B cell (primary cell): ENCODE measurements around the gene TLCD3B. TPM values are rescaled to one million over a fixed set of nuclear protein-coding genes. Genes with fewer than 3 reads are reported as not detected.

Experiments
- ATAC-seq: fragments of 200-7000 bp; cut with Tn5 transposase; one replicate; pipeline ENCODE4 v1.10.0; 2021; ENCODE audit warnings: low read depth, mild to moderate bottlenecking, moderate number of reproducible peaks, moderate library complexity
- CTCF ChIA-PET: fragments of 350-600 bp; sonication (Branson Sonifier 250); formaldehyde crosslinking; loops from one replicate; lab custom pipeline; 2021; ENCODE audit warnings: antibody characterized with exemption, inconsistent platforms; lab: Charles Lee
- POLR2A ChIA-PET: fragments of 350-600 bp; sonication (Branson Sonifier 250); formaldehyde crosslinking; loops from one replicate; lab custom pipeline; 2021; ENCODE audit warnings: antibody characterized with exemption; lab: Charles Lee
- DNase-seq: peaks from one replicate; pipeline ENCODE4 v3.0.0; 2013
- H2AFZ ChIP-seq: 2 replicates; pipeline ENCODE4 v1.6.1; 2012; ENCODE audit warnings: mild to moderate bottlenecking, low read depth, low read length; ENCODE audit not compliant: insufficient read depth, poor library complexity, severe bottlenecking
- H3K27ac ChIP-seq, 2 donors: 1 replicate in 1 of 2; 2 replicates in 1 of 2; pipeline ENCODE4 v1.5.1; 2012 to 2013; ENCODE audit warnings: low read length in 2 of 2, mild to moderate bottlenecking in 2 of 2, moderate library complexity in 1 of 2
- H3K27me3 ChIP-seq, 4 experiments: fragments of 200-600 bp in 1 of 4; sonication (generic) in 1 of 4; replicated peaks in 1 of 4; 1 replicate in 2 of 4; 2 replicates in 2 of 4; pipeline versions ENCODE4 v1.6.1 to v1.7.0; 2013 to 2016; ENCODE audit warnings: low read length in 3 of 4, mild to moderate bottlenecking in 2 of 4, mixed read lengths in 1 of 4, moderate library complexity in 1 of 4; ENCODE audit not compliant: insufficient read depth in 4 of 4, control insufficient read depth in 3 of 4; ENCODE audit errors: control extremely low read depth in 1 of 4
- H3K36me3 ChIP-seq, 2 experiments: replicated peaks in 1 of 2; 1 replicate in 1 of 2; 2 replicates in 1 of 2; pipeline versions ENCODE4 v1.6.1 to v1.7.1; 2013; ENCODE audit warnings: low read length in 1 of 2; ENCODE audit not compliant: insufficient read depth in 2 of 2, control insufficient read depth in 1 of 2; ENCODE audit errors: control extremely low read depth in 1 of 2, extremely low read depth in 1 of 2
- H3K4me1 ChIP-seq, 2 donors: fragments of 200-600 bp in 1 of 2; sonication (generic) in 1 of 2; 1 replicate in 1 of 2; 2 replicates in 1 of 2; pipeline versions ENCODE4 v1.5.1 to v1.6.1; 2013 to 2017; ENCODE audit warnings: low read length in 2 of 2; ENCODE audit not compliant: control insufficient read depth in 2 of 2, insufficient read depth in 2 of 2
- H3K4me2 ChIP-seq: replicated peaks from 2 replicates; pipeline ENCODE3; 2012; ENCODE audit warnings: mild to moderate bottlenecking, low read depth, low read length; ENCODE audit not compliant: poor library complexity, severe bottlenecking
- H3K4me3 ChIP-seq, 5 experiments: fragments of 200-600 bp in 1 of 5; sonication (generic) in 1 of 5; 1 replicate in 3 of 5; 2 replicates in 2 of 5; pipeline versions ENCODE4 v1.5.1 to v1.7.0; 2011 to 2016; ENCODE audit warnings: low read length in 4 of 5, mild to moderate bottlenecking in 4 of 5, low read depth in 2 of 5, control low read depth in 1 of 5, moderate library complexity in 1 of 5; ENCODE audit not compliant: insufficient read depth in 1 of 5; ENCODE audit errors: control extremely low read depth in 1 of 5, extremely low read depth in 1 of 5
- H3K79me2 ChIP-seq: fragments of 200-600 bp; sonication (generic); one replicate; pipeline ENCODE4 v1.6.0; 2016; ENCODE audit warnings: low read length; ENCODE audit not compliant: control insufficient read depth, insufficient read depth
- H3K9ac ChIP-seq: fragments of 200-600 bp; sonication (generic); 2 replicates; pipeline ENCODE4 v1.6.1; 2017; ENCODE audit warnings: mild to moderate bottlenecking, low read length, moderate library complexity
- H3K9me3 ChIP-seq, 3 donors: one replicate each; pipeline versions ENCODE4 v1.6.1 to v1.7.1; 2013; ENCODE audit warnings: low read length in 2 of 3; ENCODE audit not compliant: control insufficient read depth in 2 of 3, insufficient read depth in 1 of 3; ENCODE audit errors: control extremely low read depth in 1 of 3
- H4K20me1 ChIP-seq: 2 replicates; pipeline ENCODE4 v1.6.0; 2012; ENCODE audit warnings: mild to moderate bottlenecking, low read length; ENCODE audit not compliant: insufficient read depth, control insufficient read depth, poor library complexity, severe bottlenecking
- H3K27ac Mint-ChIP-seq: one replicate; pipeline ENCODE4 v1.8.0; 2021; ENCODE audit warnings: mixed read lengths
- H3K27me3 Mint-ChIP-seq: one replicate; pipeline ENCODE4 v1.8.0; 2021; ENCODE audit warnings: mixed read lengths
- H3K4me1 Mint-ChIP-seq: one replicate; pipeline ENCODE4 v1.8.0; 2021; ENCODE audit warnings: mixed read lengths
- H3K4me3 Mint-ChIP-seq: one replicate; pipeline ENCODE4 v1.8.0; 2021; ENCODE audit warnings: mixed read lengths
- H3K9me3 Mint-ChIP-seq: one replicate; pipeline ENCODE4 v1.8.0; 2022; ENCODE audit warnings: mixed read lengths; ENCODE audit not compliant: insufficient read depth
- CTCF ChIP-seq: fragments of 200-600 bp; IDR thresholded peaks from one replicate; pipeline ENCODE4 v1.8.0; 2022; ENCODE audit warnings: antibody characterized with exemption, mild to moderate bottlenecking
- EZH2 ChIP-seq: IDR thresholded peaks from 2 replicates; pipeline ENCODE4 v1.6.1; 2012; ENCODE audit warnings: borderline replicate concordance, low read depth, mild to moderate bottlenecking, moderate library complexity, low read length; ENCODE audit not compliant: insufficient read depth, poor library complexity, severe bottlenecking
- WGBS: methylation state at CpG from one replicate; pipeline ENCODE4 v1.1.5; 2013; ENCODE audit warnings: missing lambda C conversion rate; ENCODE audit not compliant: insufficient coverage; 5-methylcytosine and 5-hydroxymethylcytosine counted together
- intact Hi-C: fragments of 100-400 bp; cut with micrococcal nuclease; formaldehyde crosslinking; loops from one replicate; pipeline ENCODE4 v1.10.0; 2022
- polyA plus RNA-seq: library from polyadenylated mRNA; depleted of rRNA; stranded (reverse); fragments of >200 nt; gene quantifications from 2 replicates; pipeline ENCODE4 v1.2.3, GENCODE V29; 2012
- total RNA-seq, 2 donors: library from RNA; stranded (reverse); fragments of 120-200 nt in 1 of 2; gene quantifications; 1 replicate in 1 of 2; 2 replicates in 1 of 2; pipeline versions ENCODE4 v1.2.3 to v1.2.4, GENCODE V29; 2013 to 2022

Gene TLCD3B
- total and polyA plus RNA-seq, 2 donors (not counting 1 experiment from before 2014, with no cell fraction given) = not detected

GRCh38 chr16:29996766-29997250, 34.3 kb downstream of the TLCD3B start:
- TF ChIP-seq EZH2 (no peak), CTCF (no peak)
- Mint-ChIP-seq H3K4me3 (peak overlapping the region; percentile 98), H3K27me3 (no peaks in the 10 kb centered on the region), H3K27ac (peak overlapping the region; percentile 94), H3K9me3 (no peaks in the 10 kb centered on the region), H3K4me1 (peaks cover 43% of the 10 kb centered on the region)
- ATAC-seq = no peak
- intact Hi-C loops = loop anchor here (1.0 to 5.0 kb wide), 7 partner anchors 24 to 660 kb away; partner anchors contain the start of genes CDIPT, FBRS, KCTD13 and KIF22
- WGBS = 34% methylated on average over 4 of the region's 9 CpGs
- Histone ChIP-seq H3K4me2 (peak overlapping the region; percentile 83), H3K27me3 (no peaks in the 10 kb centered on the region), H2AFZ (peak overlapping the region; percentile 96), H3K9ac (peak overlapping the region; percentile 97), H3K27ac (peak overlapping the region in 1 of 2 donors; percentile 97), H3K9me3 (no peaks in the 10 kb centered on the region), H3K79me2 (peaks cover 13% of the 10 kb centered on the region), H4K20me1 (peaks cover 17% of the 10 kb centered on the region), H3K4me3 (peak overlapping the region; percentile 45 to 100 (median 93)), H3K36me3 (peaks cover 0 to 50% of the 10 kb centered on the region in 2 experiments), H3K4me1 (peaks cover 15 to 22% of the 10 kb centered on the region in 2 donors)
- ChIA-PET CTCF (interaction anchor here (0.7 to 1.0 kb wide), 3 partner anchors 9 to 150 kb away, joined by 3 to 6 read pairs (median 3); partner anchors contain the start of gene ALDOA), POLR2A (interaction anchor here (0.7 kb wide), 2 partner anchors 11 to 923 kb away, joined by 3 to 4 read pairs; no protein-coding TSS in a partner anchor)
- no peak for DNase-seq
